ENCODE results near the gene TMEM245.
"Not testable (repeated sequence)": the region's sequence is repeated elsewhere in the genome, so short reads cannot be mapped to it uniquely, and the experiment has no call there.

Gene TMEM245

DNA sequence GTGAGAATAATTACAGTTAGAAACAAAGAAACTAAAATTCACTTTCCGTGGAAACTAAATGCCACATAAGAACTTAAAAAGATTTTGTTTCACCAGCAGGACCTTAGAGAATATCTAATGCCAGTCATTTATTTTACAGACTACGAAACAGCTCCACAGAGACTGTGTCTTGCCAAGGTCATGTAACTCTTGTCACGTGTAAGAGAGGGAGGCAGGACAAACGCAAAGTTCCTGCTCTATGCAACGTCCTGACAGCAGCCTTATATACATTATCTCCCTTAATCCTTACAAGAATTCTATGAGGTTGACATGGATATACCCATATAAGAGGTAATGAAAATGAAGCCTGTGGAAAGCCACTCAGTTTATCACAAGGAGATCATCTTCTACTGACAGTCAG lies 145.9 kb downstream of the TMEM245 start:
- DNase-seq = no peak

GRCh38 chr9:108972626-108973209 lies 147.0 kb downstream of the TMEM245 start:
- DNase-seq = no peak

DNA sequence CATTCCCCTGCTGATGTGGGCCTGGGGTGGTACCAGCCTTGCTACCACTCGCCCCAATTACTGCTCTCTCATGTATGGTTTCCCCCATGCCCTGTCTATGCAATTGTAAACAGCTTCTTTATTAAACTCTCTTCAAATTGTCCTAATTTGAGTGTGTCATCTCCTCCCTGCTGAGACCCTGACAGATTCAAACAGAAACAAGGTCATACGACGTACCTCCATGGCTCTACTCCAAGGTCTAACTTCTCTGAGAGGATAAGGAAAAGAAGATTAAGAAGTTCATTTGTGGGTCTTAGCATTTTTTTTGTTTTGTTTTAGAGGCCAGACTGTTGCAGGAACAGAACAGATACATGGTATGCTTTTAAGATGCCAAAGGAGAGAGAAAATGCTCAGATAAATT lies 147.6 kb downstream of the TMEM245 start:
- DNase-seq = no peak

- DNase-seq = not testable (repeated sequence)
Observed at GRCh38 chr9:108971392-108971791, 148.4 kb downstream of the TMEM245 start.

DNA sequence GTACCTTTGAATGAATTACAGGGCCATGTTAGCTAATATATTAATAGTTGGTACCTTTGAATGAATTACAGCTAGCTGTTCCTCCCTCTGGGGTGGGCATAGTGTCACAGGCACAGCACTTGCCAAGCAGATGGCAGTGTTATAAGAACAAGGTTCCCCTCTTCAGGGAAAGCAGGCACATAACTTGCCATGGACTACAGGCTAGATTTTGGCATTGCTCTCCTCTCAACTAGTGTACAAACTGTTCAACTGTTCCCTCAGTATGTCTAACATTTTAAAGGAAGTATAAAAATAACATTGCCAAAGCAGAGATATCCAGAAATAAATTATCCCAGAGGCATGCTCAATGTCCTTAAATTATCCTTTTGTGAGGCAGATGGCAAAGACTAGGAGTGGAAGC lies 151.8 kb downstream of the TMEM245 start:
- DNase-seq = no peak
